ENCODE results near the gene TRAPPC12. TPM values are rescaled to one million over a fixed set of nuclear protein-coding genes. Genes with fewer than 3 reads are reported as not detected.

TRAPPC12 gene
- total RNA-seq (103 and 129 TPM in 2 replicates), polyA plus RNA-seq (77.2 and 95.8 TPM in 2 replicates)

DNA sequence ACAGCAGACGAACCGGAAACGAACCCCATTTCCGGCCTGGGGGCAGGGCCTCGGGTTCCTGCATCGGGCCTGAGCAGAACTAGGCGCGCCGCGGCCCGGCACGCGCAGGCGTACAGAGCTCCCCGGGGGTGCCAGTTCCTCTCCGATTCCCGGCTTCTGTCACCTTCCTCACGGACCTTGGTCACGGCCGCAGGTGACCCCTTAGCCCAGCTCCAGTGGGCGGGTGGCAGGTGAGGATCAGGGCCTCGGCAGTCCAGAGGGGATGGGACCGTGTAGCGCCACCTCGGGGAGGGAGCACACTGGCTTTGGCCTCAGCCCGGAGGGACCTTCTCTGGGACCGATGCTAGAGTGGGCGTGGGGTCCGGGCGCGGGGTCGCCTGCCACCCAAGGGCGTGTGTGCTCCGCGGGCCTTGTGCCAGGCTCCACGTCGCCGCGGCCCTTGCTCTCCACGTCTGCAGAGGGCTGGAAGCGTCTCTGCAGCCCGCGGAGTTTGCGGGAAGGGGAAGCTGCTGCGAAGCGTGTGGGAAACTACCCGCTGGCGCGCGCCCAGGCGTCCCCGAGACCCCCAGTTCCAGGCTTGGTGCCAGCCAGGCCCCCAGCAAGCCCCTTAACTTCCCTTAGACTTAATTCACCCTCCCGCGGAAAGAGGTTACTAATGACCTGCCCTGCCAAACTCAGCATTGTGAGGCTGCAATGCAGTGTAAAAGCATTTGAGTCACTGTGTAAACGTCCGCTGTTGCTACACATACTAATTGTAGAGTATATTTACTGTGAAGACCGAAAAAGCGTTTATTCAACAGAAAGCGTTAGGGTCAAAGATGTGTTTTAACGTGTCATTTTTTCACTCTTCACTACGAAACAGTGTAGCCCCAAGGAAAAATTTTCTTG lies at the start of gene TRAPPC12:
TRAPPC12 (plus strand) TSS at position 48 of the 888 bp plus-strand sequence. CDS start 7,930 bp downstream, outside the sequence.
- Histone ChIP-seq H3K4me1 (ENCODE audit: low read depth) (peaks cover 16% of the 10 kb centered on the region), H3K9me3 (ENCODE audit: low read depth) (no peaks in the 10 kb centered on the region), H3K27ac (peak within 1 kb of the TSS; percentile 83), H3K27me3 (no peaks in the 10 kb centered on the region), H3K36me3 (no peaks in the 10 kb centered on the region), H3K4me3 (peak within 1 kb of the TSS; percentile 67)
- TF ChIP-seq, protein P1, sequence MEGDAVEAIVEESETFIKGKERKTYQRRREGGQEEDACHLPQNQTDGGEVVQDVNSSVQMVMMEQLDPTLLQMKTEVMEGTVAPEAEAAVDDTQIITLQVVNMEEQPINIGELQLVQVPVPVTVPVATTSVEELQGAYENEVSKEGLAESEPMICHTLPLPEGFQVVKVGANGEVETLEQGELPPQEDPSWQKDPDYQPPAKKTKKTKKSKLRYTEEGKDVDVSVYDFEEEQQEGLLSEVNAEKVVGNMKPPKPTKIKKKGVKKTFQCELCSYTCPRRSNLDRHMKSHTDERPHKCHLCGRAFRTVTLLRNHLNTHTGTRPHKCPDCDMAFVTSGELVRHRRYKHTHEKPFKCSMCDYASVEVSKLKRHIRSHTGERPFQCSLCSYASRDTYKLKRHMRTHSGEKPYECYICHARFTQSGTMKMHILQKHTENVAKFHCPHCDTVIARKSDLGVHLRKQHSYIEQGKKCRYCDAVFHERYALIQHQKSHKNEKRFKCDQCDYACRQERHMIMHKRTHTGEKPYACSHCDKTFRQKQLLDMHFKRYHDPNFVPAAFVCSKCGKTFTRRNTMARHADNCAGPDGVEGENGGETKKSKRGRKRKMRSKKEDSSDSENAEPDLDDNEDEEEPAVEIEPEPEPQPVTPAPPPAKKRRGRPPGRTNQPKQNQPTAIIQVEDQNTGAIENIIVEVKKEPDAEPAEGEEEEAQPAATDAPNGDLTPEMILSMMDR (IDR thresholded peaks at IDR 0.05; ENCODE audit: low read depth, low read length) = peak; percentile 49
- peak; percentile 89 to 94 for DNase-seq (ENCODE audit: low read depth in 1 of 2, low spot score in 1 of 2)

DNA sequence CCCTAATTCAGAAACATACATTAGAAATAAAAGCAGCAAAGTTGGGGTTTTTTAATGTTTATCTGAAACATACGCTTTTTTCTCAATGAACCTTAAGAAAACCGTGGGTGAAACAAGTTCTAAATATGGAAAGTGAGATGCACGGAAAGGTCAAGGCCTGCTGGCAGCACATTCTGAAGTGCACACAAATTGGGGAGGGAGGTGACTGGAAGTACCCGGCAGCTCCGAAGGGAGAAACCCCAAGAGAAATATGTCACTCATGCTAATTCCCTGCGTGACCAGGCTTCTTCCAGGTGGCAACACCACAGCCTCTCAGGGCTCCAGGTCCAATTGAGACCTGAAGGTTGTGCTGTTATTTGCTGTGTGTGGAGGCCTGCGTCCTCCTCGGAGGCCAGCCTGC lies 47.4 kb upstream of the TRAPPC12 start:
- TF ChIP-seq, protein P1 (IDR thresholded peaks at IDR 0.05; ENCODE audit: low read depth, low read length) = no peak

GRCh38 chr2:3334392-3335345 lies 44.8 kb upstream of the TRAPPC12 start:
- Histone ChIP-seq H3K4me1 (ENCODE audit: low read depth) (no peaks in the 10 kb centered on the region), H3K36me3 (no peaks in the 10 kb centered on the region), H3K27me3 (no peaks in the 10 kb centered on the region), H3K9me3 (ENCODE audit: low read depth) (no peaks in the 10 kb centered on the region), H3K4me3 (no peak overlapping the region), H3K27ac (no peak overlapping the region)
- TF ChIP-seq, protein P1 (IDR thresholded peaks at IDR 0.05; ENCODE audit: low read depth, low read length) = no peak
- DNase-seq (ENCODE audit: low read depth in 1 of 2, low spot score in 1 of 2) = no peak

More for the DNA sequence above, 47.4 kb upstream of the TRAPPC12 start:
- no peak for DNase-seq (ENCODE audit: low read depth in 1 of 2, low spot score in 1 of 2)
- Histone ChIP-seq H3K36me3 (no peaks in the 10 kb centered on the region), H3K4me1 (ENCODE audit: low read depth) (no peaks in the 10 kb centered on the region), H3K27ac (no peak overlapping the region), H3K27me3 (no peaks in the 10 kb centered on the region), H3K9me3 (ENCODE audit: low read depth) (no peaks in the 10 kb centered on the region), H3K4me3 (no peak overlapping the region)

DNA sequence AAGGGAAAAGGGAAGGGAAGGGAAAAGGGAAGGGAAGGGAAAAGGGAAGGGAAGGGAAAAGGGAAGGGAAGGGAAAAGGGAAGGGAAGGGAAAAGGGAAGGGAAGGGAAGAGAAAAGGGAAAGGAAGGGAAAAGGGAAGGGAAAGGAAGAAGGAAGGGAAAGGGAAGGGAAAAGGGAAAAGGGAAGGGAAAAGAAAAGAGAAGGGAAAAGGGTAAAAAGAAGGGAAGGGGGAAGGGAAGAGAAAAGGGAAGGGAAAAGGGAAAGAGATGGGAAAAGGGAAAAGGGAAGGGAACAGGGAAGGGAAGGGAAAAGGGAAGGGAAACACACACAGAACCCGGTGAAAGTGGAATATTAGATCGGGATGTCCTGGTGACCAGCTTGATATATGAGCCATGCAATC lies 42.6 kb upstream of the TRAPPC12 start:
- Histone ChIP-seq H3K9me3 (ENCODE audit: low read depth) (no peaks in the 10 kb centered on the region), H3K4me1 (ENCODE audit: low read depth) (no peaks in the 10 kb centered on the region), H3K36me3 (no peaks in the 10 kb centered on the region), H3K27me3 (no peaks in the 10 kb centered on the region), H3K4me3 (no peak overlapping the region), H3K27ac (no peak overlapping the region)
- no peak for DNase-seq (ENCODE audit: low read depth in 1 of 2, low spot score in 1 of 2)
- TF ChIP-seq, protein P1 (IDR thresholded peaks at IDR 0.05; ENCODE audit: low read depth, low read length) = no peak

DNA sequence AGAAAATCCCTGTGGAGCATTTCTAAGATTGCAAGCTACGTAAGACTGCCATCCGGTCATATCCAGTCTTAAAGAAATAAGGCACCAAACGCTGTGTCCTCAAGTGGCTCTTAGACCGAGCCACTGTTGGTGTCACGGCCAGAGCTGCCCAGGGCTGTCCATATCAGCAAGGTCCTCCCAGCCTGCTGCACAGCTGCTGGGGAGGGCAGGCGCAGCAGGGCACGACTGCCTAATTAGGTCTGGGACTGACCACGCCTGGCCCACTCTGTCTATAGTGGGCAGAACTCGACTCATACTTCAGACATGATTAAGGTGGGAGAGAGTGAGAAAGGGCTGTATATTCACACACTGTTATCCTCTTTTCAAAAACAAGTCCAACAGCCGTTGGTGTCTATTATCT lies 41.2 kb upstream of the TRAPPC12 start:
- TF ChIP-seq, protein P1 (IDR thresholded peaks at IDR 0.05; ENCODE audit: low read depth, low read length) = no peak
- H3K27me3 ChIP-seq = no peaks in the 10 kb centered on the region
- DNase-seq (ENCODE audit: low read depth in 1 of 2, low spot score in 1 of 2) = no peak
- no peak overlapping the region for H3K27ac ChIP-seq
- H3K4me1 ChIP-seq (ENCODE audit: low read depth) = no peaks in the 10 kb centered on the region
- no peaks in the 10 kb centered on the region for H3K9me3 ChIP-seq (ENCODE audit: low read depth)
- no peaks in the 10 kb centered on the region for H3K36me3 ChIP-seq
- H3K4me3 ChIP-seq = no peak overlapping the region
